Measurements from ENCODE around the gene RNASEH2A.

The RNASEH2A gene

DNA sequence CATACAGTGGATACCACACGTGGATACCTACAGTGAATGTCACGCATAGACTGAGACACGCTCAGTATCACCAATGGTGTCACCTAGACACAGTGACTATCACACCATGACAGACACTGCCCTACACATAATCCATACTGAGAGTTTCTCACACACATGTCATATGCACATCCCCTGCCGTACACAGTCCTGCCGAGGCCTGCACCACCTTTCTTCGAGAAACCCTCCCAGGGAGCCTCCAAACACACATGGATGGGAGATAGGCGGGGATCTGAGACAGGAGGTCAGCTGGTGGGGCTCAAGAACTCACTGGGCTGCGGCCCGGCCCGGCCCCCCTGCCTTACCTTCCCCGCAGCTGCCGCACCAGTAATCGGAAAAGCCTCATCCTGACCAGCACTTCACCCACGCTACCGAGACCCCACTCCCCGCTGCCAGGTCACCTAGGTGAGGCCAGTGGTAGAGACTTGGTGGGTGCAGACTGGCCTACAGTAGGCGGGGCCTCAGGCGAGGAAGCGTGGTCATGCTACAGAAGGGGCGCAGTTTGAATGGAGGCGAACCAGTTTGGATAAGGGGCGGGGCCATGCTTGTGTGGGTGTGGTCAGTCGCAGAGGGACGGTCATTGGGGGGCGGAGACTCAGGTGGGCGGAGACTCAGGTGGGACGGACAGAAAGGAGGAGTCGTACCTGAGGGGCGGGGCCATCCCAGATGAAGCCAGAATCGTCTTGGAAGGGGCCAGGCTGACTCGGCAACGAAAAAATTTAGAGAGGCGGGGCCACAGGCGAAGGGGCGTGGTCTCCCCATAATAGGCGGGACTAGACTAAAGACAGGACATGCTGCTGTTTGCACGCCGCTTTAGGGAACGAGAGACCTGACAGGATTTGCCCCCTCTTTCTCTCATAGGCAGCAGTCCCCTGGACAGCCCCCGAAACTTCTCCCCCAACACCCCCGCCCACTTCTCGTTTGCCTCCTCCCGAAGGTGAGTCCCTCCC is 34.0 kb downstream of the RNASEH2A start:
- Histone ChIP-seq H3K4me1 (ENCODE audit: low read length) (peaks cover 14% of the 10 kb centered on the region), H3K4me3 (ENCODE audit: low read length) (no peak overlapping the region), H3K4me2 (ENCODE audit: low read length) (no peak overlapping the region), H2AFZ (ENCODE audit: low read depth, low read length) (no peak overlapping the region), H3K36me3 (replicated peaks; ENCODE audit: low read depth, low read length) (peaks cover 10% of the 10 kb centered on the region), H3K9me3 (ENCODE audit: insufficient read depth, low read length) (no peaks in the 10 kb centered on the region), H3K79me2 (ENCODE audit: low read length) (peaks cover 3% of the 10 kb centered on the region; the same call in 1 of the 2 replicates), H3K27ac (ENCODE audit: low read length) (no peak overlapping the region), H3K27me3 (ENCODE audit: low read depth, low read length) (peaks cover 8% of the 10 kb centered on the region; the same call in 1 of the 2 replicates), H3K9ac (ENCODE audit: low read length) (no peak overlapping the region), H4K20me1 (ENCODE audit: insufficient read depth, low read length) (0 out of 2 replicates have a peak, but pooled peaks cover 6% of the 10 kb centered on the region)
- TF ChIP-seq, protein P1, sequence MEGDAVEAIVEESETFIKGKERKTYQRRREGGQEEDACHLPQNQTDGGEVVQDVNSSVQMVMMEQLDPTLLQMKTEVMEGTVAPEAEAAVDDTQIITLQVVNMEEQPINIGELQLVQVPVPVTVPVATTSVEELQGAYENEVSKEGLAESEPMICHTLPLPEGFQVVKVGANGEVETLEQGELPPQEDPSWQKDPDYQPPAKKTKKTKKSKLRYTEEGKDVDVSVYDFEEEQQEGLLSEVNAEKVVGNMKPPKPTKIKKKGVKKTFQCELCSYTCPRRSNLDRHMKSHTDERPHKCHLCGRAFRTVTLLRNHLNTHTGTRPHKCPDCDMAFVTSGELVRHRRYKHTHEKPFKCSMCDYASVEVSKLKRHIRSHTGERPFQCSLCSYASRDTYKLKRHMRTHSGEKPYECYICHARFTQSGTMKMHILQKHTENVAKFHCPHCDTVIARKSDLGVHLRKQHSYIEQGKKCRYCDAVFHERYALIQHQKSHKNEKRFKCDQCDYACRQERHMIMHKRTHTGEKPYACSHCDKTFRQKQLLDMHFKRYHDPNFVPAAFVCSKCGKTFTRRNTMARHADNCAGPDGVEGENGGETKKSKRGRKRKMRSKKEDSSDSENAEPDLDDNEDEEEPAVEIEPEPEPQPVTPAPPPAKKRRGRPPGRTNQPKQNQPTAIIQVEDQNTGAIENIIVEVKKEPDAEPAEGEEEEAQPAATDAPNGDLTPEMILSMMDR (IDR thresholded peaks at IDR 0.05; ENCODE audit: low read depth, low read length) = no peak
- TF ChIP-seq EZH2phosphoT487 (IDR thresholded peaks at IDR 0.05; ENCODE audit: low read depth) = no peak

DNA sequence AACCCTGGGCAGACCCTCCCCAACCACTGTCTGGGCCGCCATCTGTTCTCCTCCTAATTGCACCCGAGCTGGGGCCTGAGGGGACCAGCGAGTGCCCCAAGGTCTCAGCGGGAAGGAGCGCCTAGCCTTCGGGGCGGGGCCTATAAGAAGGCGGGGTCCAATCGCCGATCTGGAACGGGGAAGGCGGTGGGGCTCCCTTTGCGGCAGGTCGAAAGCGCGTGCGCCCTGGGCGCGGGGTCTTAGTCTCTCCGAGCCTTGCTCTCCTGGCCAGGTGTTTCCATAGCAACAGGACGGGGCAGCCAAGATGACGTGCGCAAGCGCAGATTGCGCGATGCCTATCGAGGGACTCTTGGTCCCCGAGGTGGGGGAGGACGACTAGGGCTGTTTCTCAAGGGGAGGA is 34.7 kb downstream of the RNASEH2A start:
- H3K9ac ChIP-seq (ENCODE audit: low read length) = no peak overlapping the region
- peaks cover 3% of the 10 kb centered on the region; the same call in 1 of the 2 replicates for H3K79me2 ChIP-seq (ENCODE audit: low read length)
- H3K27me3 ChIP-seq (ENCODE audit: low read depth, low read length) = peaks cover 5% of the 10 kb centered on the region; the same call in 1 of the 2 replicates
- H4K20me1 ChIP-seq (ENCODE audit: insufficient read depth, low read length) = 0 out of 2 replicates have a peak, but pooled peaks cover 6% of the 10 kb centered on the region
- H3K9me3 ChIP-seq (ENCODE audit: insufficient read depth, low read length) = no peaks in the 10 kb centered on the region
- peaks cover 14% of the 10 kb centered on the region for H3K4me1 ChIP-seq (ENCODE audit: low read length)
- H2AFZ ChIP-seq (ENCODE audit: low read depth, low read length) = no peak overlapping the region
- H3K36me3 ChIP-seq (replicated peaks; ENCODE audit: low read depth, low read length) = peaks cover 10% of the 10 kb centered on the region
- no peak overlapping the region for H3K4me2 ChIP-seq (ENCODE audit: low read length)
- H3K27ac ChIP-seq (ENCODE audit: low read length) = no peak overlapping the region
- TF ChIP-seq EZH2phosphoT487 (IDR thresholded peaks at IDR 0.05; ENCODE audit: low read depth) = no peak
- TF ChIP-seq, protein P1 (IDR thresholded peaks at IDR 0.05; ENCODE audit: low read depth, low read length) = no peak
- no peak overlapping the region for H3K4me3 ChIP-seq (ENCODE audit: low read length)

DNA sequence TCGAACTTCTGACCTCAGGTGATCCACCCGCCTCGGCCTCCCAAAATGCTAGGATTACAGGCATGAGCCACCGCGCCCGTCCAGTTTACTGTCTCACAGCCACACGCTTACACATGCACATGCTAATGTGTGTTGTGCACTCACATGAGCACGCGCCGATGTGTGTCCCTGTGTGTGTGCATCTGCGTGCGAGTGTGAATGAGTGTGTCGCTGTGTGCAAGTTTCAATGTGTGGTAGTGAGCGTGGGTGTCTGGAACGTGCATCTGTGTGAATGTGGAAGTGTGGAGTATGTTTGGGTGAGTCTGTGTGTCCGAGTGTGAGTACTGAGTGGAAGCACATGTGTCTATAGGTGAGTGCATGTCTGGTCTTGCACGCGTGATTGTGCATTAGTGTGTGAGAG is 36.1 kb downstream of the RNASEH2A start:
- TF ChIP-seq EZH2phosphoT487 (IDR thresholded peaks at IDR 0.05; ENCODE audit: low read depth) = no peak
- TF ChIP-seq, protein P1 (IDR thresholded peaks at IDR 0.05; ENCODE audit: low read depth, low read length) = no peak

DNA sequence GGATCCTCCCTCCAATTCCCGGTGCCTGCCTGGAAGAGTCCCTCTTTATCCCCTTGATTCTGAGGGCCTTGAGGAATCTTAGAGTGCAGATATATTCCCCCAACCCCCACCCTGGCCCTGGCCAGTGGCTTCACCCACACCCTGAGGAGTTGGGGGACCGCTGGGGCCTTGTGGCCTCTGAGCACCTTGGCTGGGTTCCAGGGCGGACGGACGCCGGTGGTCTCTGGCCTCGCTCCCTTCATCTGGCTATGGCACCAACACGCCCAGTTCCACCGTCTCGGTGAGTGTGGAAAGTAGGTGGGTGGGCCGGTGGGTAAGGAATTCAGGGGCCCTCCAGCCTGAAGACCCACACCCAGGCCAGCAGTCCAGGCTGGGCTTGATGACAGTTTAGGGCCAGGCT is 36.9 kb downstream of the RNASEH2A start:
- Histone ChIP-seq H2AFZ (ENCODE audit: low read depth, low read length) (no peak overlapping the region), H3K79me2 (ENCODE audit: low read length) (peaks cover 3% of the 10 kb centered on the region; the same call in 1 of the 2 replicates), H3K4me2 (ENCODE audit: low read length) (no peak overlapping the region), H3K9me3 (ENCODE audit: insufficient read depth, low read length) (no peaks in the 10 kb centered on the region), H3K27ac (ENCODE audit: low read length) (no peak overlapping the region), H3K27me3 (ENCODE audit: low read depth, low read length) (no peaks in the 10 kb centered on the region), H4K20me1 (ENCODE audit: insufficient read depth, low read length) (0 out of 2 replicates have a peak, but pooled peaks cover 6% of the 10 kb centered on the region), H3K9ac (ENCODE audit: low read length) (no peak overlapping the region), H3K36me3 (replicated peaks; ENCODE audit: low read depth, low read length) (peaks cover 14% of the 10 kb centered on the region), H3K4me1 (ENCODE audit: low read length) (peaks cover 14% of the 10 kb centered on the region), H3K4me3 (ENCODE audit: low read length) (no peak overlapping the region)
- TF ChIP-seq, protein P1 (IDR thresholded peaks at IDR 0.05; ENCODE audit: low read depth, low read length) = no peak
- TF ChIP-seq EZH2phosphoT487 (IDR thresholded peaks at IDR 0.05; ENCODE audit: low read depth) = no peak

More for the DNA sequence above, 36.1 kb downstream of the RNASEH2A start:
- Histone ChIP-seq H3K27ac (ENCODE audit: low read length) (no peak overlapping the region), H3K9ac (ENCODE audit: low read length) (no peak overlapping the region), H3K9me3 (ENCODE audit: insufficient read depth, low read length) (no peaks in the 10 kb centered on the region), H3K36me3 (replicated peaks; ENCODE audit: low read depth, low read length) (peaks cover 10% of the 10 kb centered on the region), H3K27me3 (ENCODE audit: low read depth, low read length) (no peaks in the 10 kb centered on the region), H3K4me1 (ENCODE audit: low read length) (peaks cover 15% of the 10 kb centered on the region), H3K4me2 (ENCODE audit: low read length) (no peak overlapping the region), H2AFZ (ENCODE audit: low read depth, low read length) (no peak overlapping the region), H3K4me3 (ENCODE audit: low read length) (no peak overlapping the region), H3K79me2 (ENCODE audit: low read length) (peaks cover 3% of the 10 kb centered on the region; the same call in 1 of the 2 replicates), H4K20me1 (ENCODE audit: insufficient read depth, low read length) (0 out of 2 replicates have a peak, but pooled peaks cover 6% of the 10 kb centered on the region)

Measured in OCI-LY3 (cell line).